ENCODE measurements around the gene SYK.

DNA sequence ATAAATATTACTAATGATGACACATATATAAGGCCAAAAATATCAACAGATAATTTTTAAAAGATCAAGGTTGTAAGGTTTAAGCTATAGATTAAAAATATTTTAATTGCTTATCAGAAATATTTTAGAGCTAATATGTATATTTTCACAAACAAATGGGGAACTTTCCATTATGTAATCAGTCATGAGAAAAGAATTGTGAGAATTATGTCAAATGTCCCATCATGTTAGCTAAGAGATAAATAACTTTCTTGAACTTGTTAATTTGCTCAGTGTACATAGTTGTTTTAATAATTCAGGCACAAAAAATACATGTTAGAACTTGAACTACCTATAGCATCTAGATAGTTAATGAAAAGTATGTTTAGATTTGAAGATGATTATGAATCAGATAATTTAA is 67.7 kb downstream of the SYK start:
- no peak for TF ChIP-seq REST (IDR thresholded peaks at IDR 0.05; ENCODE audit: insufficient read depth in 1 of 2, low read depth in 2 of 2, low read length in 1 of 2)
- TF ChIP-seq CTCF (IDR thresholded peaks at IDR 0.05) = no peak
